H9 (cell line): ENCODE results near the gene SMIM13. TPM values are rescaled to one million over a fixed set of nuclear protein-coding genes. Genes with fewer than 3 reads are reported as not detected.

Experiments used
- DNase-seq: peaks from one replicate; pipeline ENCODE4 v3.0.0-alpha.2; 2017
- H2AFZ ChIP-seq: one replicate; pipeline ENCODE4 v1.6.1; 2013; ENCODE audit warnings: mild to moderate bottlenecking, low read length, control low read depth, moderate library complexity
- H2AK5ac ChIP-seq: 2 replicates; pipeline ENCODE4 v1.6.1; 2013; ENCODE audit warnings: low read length, control low read depth, mixed read lengths; ENCODE audit not compliant: insufficient read length
- H2BK120ac ChIP-seq: one replicate; pipeline ENCODE4 v1.6.1; 2013; ENCODE audit warnings: low read depth, mild to moderate bottlenecking, low read length, control low read depth, inconsistent platforms; ENCODE audit not compliant: poor library complexity, severe bottlenecking
- H2BK12ac ChIP-seq: 2 replicates; pipeline ENCODE4 v1.6.1; 2013; ENCODE audit warnings: low read length, control low read depth, mixed read lengths, low read depth; ENCODE audit not compliant: insufficient read length
- H2BK15ac ChIP-seq: 2 replicates; pipeline ENCODE4 v1.6.1; 2013; ENCODE audit warnings: low read depth, low read length, control low read depth
- H2BK20ac ChIP-seq: one replicate; pipeline ENCODE4 v1.6.1; 2013; ENCODE audit warnings: low read depth, mild to moderate bottlenecking, low read length, control low read depth, inconsistent platforms; ENCODE audit not compliant: poor library complexity, severe bottlenecking
- H2BK5ac ChIP-seq: 2 replicates; pipeline ENCODE4 v1.6.1; 2013; ENCODE audit warnings: low read length, control low read depth, mixed read lengths; ENCODE audit not compliant: insufficient read length
- H3K14ac ChIP-seq: 2 replicates; pipeline ENCODE4 v1.6.1; 2013; ENCODE audit warnings: low read length, control low read depth; ENCODE audit not compliant: insufficient read depth
- H3K18ac ChIP-seq: 2 replicates; pipeline ENCODE4 v1.6.1; 2013; ENCODE audit warnings: low read depth, mild to moderate bottlenecking, mixed read lengths, low read length, control low read depth; ENCODE audit not compliant: insufficient read length
- H3K23ac ChIP-seq: 2 replicates; pipeline ENCODE4 v1.6.1; 2013; ENCODE audit warnings: low read length, control low read depth, mixed read lengths, low read depth; ENCODE audit not compliant: insufficient read length
- H3K23me2 ChIP-seq: 2 replicates; pipeline ENCODE4 v1.6.1; 2013; ENCODE audit warnings: low read depth, mild to moderate bottlenecking, mixed read lengths, low read length, control low read depth; ENCODE audit not compliant: insufficient read length, poor library complexity, severe bottlenecking
- H3K27ac ChIP-seq: 2 replicates; pipeline ENCODE4 v1.5.1; 2013; ENCODE audit warnings: low read length, control low read depth, mixed read lengths, low read depth; ENCODE audit not compliant: insufficient read length
- H3K27me3 ChIP-seq: 2 replicates; pipeline ENCODE4 v1.6.1; 2013; ENCODE audit warnings: low read length, control low read depth, inconsistent platforms; ENCODE audit not compliant: insufficient read depth
- H3K4ac ChIP-seq: 2 replicates; pipeline ENCODE4 v1.6.1; 2013; ENCODE audit warnings: low read depth, mild to moderate bottlenecking, control low read depth, inconsistent platforms, low read length, moderate library complexity
- H3K4me1 ChIP-seq: 2 replicates; pipeline ENCODE4 v1.6.1; 2013; ENCODE audit warnings: low read length, control low read depth, inconsistent platforms; ENCODE audit not compliant: insufficient read depth
- H3K4me2 ChIP-seq: 2 replicates; pipeline ENCODE4 v1.6.1; 2013; ENCODE audit warnings: low read length, control low read depth, mixed read lengths; ENCODE audit not compliant: insufficient read length, insufficient read depth
- H3K56ac ChIP-seq: 2 replicates; pipeline ENCODE4 v1.6.1; 2013; ENCODE audit warnings: low read depth, mild to moderate bottlenecking, mixed read lengths, low read length, control low read depth; ENCODE audit not compliant: insufficient read length
- H3K79me1 ChIP-seq: 2 replicates; pipeline ENCODE4 v1.6.1; 2013; ENCODE audit warnings: low read depth, mild to moderate bottlenecking, moderate library complexity, low read length, control low read depth, inconsistent platforms; ENCODE audit not compliant: insufficient read depth, poor library complexity, severe bottlenecking
- H3K79me2 ChIP-seq: 2 replicates; pipeline ENCODE4 v1.6.1; 2013; ENCODE audit warnings: low read length, control low read depth, inconsistent platforms; ENCODE audit not compliant: insufficient read depth
- H3K9ac ChIP-seq: 2 replicates; pipeline ENCODE4 v1.6.1; 2013; ENCODE audit warnings: low read length, control low read depth, mixed read lengths; ENCODE audit not compliant: insufficient read length; ENCODE audit errors: extremely low read depth
- H3K9me3 ChIP-seq: one replicate; pipeline ENCODE4 v1.6.1; 2013; ENCODE audit warnings: low read depth, low read length, inconsistent platforms; ENCODE audit not compliant: control insufficient read depth
- H3T11ph ChIP-seq: one replicate; pipeline ENCODE4 v1.6.1; 2013; ENCODE audit warnings: mild to moderate bottlenecking, low read length, control low read depth, inconsistent platforms
- H4K20me1 ChIP-seq: one replicate; pipeline ENCODE4 v1.6.1; 2013; ENCODE audit not compliant: control insufficient read depth, insufficient read length, insufficient read depth
- H4K5ac ChIP-seq: 2 replicates; pipeline ENCODE4 v1.6.1; 2013; ENCODE audit warnings: low read depth, mild to moderate bottlenecking, mixed read lengths, low read length, control low read depth; ENCODE audit not compliant: insufficient read length
- H4K8ac ChIP-seq: replicated peaks from 2 replicates; pipeline ENCODE4 v1.6.1; 2013; ENCODE audit warnings: low read length, control low read depth, mixed read lengths, low read depth; ENCODE audit not compliant: insufficient read length
- H4K91ac ChIP-seq: 2 replicates; pipeline ENCODE4 v1.6.1; 2013; ENCODE audit warnings: low read depth, mild to moderate bottlenecking, moderate library complexity, mixed read lengths, low read length, control low read depth; ENCODE audit not compliant: insufficient read length
- H3K27ac Mint-ChIP-seq, 3 experiments: 2 replicates in 2 of 3; 3 replicates in 1 of 3; pipeline ENCODE4 v1.8.0; 2020 to 2021; ENCODE audit warnings: mixed read lengths in 3 of 3, mild to moderate bottlenecking in 1 of 3, moderate library complexity in 1 of 3
- H3K27me3 Mint-ChIP-seq: 2 replicates; pipeline ENCODE4 v1.8.0; 2021; ENCODE audit warnings: low read depth, mild to moderate bottlenecking, moderate library complexity, mixed read lengths
- H3K36me3 Mint-ChIP-seq, 3 experiments: 2 replicates in 2 of 3; 3 replicates in 1 of 3; pipeline ENCODE4 v1.8.0; 2020 to 2021; ENCODE audit warnings: low read depth in 3 of 3, mixed read lengths in 3 of 3; ENCODE audit not compliant: insufficient read depth in 1 of 3
- H3K4me1 Mint-ChIP-seq, 2 experiments: 2 replicates each; pipeline ENCODE4 v1.8.0; 2020; ENCODE audit warnings: mixed read lengths in 2 of 2
- H3K4me3 Mint-ChIP-seq, 2 experiments: 2 replicates in 1 of 2; 3 replicates in 1 of 2; pipeline ENCODE4 v1.8.0; 2020 to 2021; ENCODE audit warnings: mild to moderate bottlenecking in 2 of 2, mixed read lengths in 2 of 2, moderate library complexity in 1 of 2
- H3K9me3 Mint-ChIP-seq, 2 experiments: 2 replicates in 1 of 2; 3 replicates in 1 of 2; pipeline ENCODE4 v1.8.0; 2020; ENCODE audit warnings: mild to moderate bottlenecking in 2 of 2, mixed read lengths in 2 of 2, moderate library complexity in 1 of 2
- WGBS: extraction: QIAGEN DNeasy Blood & Tissue Kit; methylation state at CpG from one replicate; pipeline ENCODE4 v1.1.7; 2013; ENCODE audit warnings: missing lambda C conversion rate, low lambda C conversion rate, mixed read lengths; ENCODE audit not compliant: insufficient read length; ENCODE audit errors: extremely low coverage; 5-methylcytosine and 5-hydroxymethylcytosine counted together
- total RNA-seq: library from RNA; stranded (reverse); gene quantifications from 2 replicates; pipeline ENCODE4 v1.2.1, GENCODE V29; 2021
- TF ChIP-seq, protein P1 (sequence below): fragments of 200-600 bp; sonication (generic); conservative IDR thresholded peaks from 3 replicates; pipeline ENCODE4 v1.8.0; 2021; ENCODE audit warnings: antibody characterized with exemption, mild to moderate bottlenecking

The SMIM13 gene
- total RNA-seq, 1 experiment from 2014 or later = 10.6 TPM

- H3K18ac ChIP-seq = no peak overlapping the region
- no peak overlapping the region for H3K14ac ChIP-seq
- no peak overlapping the region for H3K4ac ChIP-seq
- peaks cover 0 to 4% of the 10 kb centered on the region in 2 experiments; a peak in 1 of 4 replicates for H3K4me1 Mint-ChIP-seq
- no peak overlapping the region for H3K27ac ChIP-seq
- no peak overlapping the region for H2BK5ac ChIP-seq
- H3K27me3 ChIP-seq = no peaks in the 10 kb centered on the region
- peaks cover 28 to 52% (median 31%) of the 10 kb centered on the region in 3 experiments for H3K36me3 Mint-ChIP-seq
- no peak overlapping the region for H2AFZ ChIP-seq
- H4K8ac ChIP-seq = no peak overlapping the region
- H4K5ac ChIP-seq = no peak overlapping the region
- H3K4me2 ChIP-seq = no peak overlapping the region
- no peaks in the 10 kb centered on the region for H3K79me1 ChIP-seq
- no peak overlapping the region for H3T11ph ChIP-seq
- H2BK20ac ChIP-seq = no peak overlapping the region
- H3K4me1 ChIP-seq = no peaks in the 10 kb centered on the region
- no peak overlapping the region for H2AK5ac ChIP-seq
- WGBS = no CpG with 5 or more reads among the region's 17 CpGs
- peaks cover 15 to 17% of the 10 kb centered on the region in 2 experiments; a peak in 4 of 5 replicates for H3K9me3 Mint-ChIP-seq
- H3K9ac ChIP-seq = no peak overlapping the region
- no peak overlapping the region for H2BK15ac ChIP-seq
- H3K23me2 ChIP-seq = no peaks in the 10 kb centered on the region
- H3K56ac ChIP-seq = no peak overlapping the region
- TF ChIP-seq, protein P1, sequence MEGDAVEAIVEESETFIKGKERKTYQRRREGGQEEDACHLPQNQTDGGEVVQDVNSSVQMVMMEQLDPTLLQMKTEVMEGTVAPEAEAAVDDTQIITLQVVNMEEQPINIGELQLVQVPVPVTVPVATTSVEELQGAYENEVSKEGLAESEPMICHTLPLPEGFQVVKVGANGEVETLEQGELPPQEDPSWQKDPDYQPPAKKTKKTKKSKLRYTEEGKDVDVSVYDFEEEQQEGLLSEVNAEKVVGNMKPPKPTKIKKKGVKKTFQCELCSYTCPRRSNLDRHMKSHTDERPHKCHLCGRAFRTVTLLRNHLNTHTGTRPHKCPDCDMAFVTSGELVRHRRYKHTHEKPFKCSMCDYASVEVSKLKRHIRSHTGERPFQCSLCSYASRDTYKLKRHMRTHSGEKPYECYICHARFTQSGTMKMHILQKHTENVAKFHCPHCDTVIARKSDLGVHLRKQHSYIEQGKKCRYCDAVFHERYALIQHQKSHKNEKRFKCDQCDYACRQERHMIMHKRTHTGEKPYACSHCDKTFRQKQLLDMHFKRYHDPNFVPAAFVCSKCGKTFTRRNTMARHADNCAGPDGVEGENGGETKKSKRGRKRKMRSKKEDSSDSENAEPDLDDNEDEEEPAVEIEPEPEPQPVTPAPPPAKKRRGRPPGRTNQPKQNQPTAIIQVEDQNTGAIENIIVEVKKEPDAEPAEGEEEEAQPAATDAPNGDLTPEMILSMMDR = no peak
- no peak for DNase-seq
- H3K27me3 Mint-ChIP-seq = no peaks in the 10 kb centered on the region
- no peaks in the 10 kb centered on the region for H4K20me1 ChIP-seq
- H2BK120ac ChIP-seq = no peak overlapping the region
- H3K9me3 ChIP-seq = peaks cover 3% of the 10 kb centered on the region
- H2BK12ac ChIP-seq = no peak overlapping the region
- no peak overlapping the region for H3K4me3 Mint-ChIP-seq
- H3K23ac ChIP-seq = no peak overlapping the region
- peak overlapping the region in 1 of 3 experiments; percentile 76; a peak in 2 of 7 replicates for H3K27ac Mint-ChIP-seq
- no peaks in the 10 kb centered on the region for H3K79me2 ChIP-seq
- H4K91ac ChIP-seq = no peak overlapping the region
Measured at GRCh38 chr6:11185204-11185842, 91.7 kb downstream of the SMIM13 start.
